Choroid plexus epithelial cell (primary cell): Measurements from ENCODE around the gene RAD51B.

Source experiments
- DNase-seq: peaks from one replicate; pipeline ENCODE4 v3.0.0-alpha.2; 2010; ENCODE audit warnings: low read depth
- H3K4me3 ChIP-seq: 2 replicates; pipeline ENCODE4 v1.5.1; 2011; ENCODE audit warnings: low read depth, mild to moderate bottlenecking, control low read depth, low read length, moderate library complexity
- TF ChIP-seq, protein P1 (sequence below): conservative IDR thresholded peaks from 2 replicates; pipeline ENCODE4 v1.5.1; 2011; ENCODE audit warnings: low read depth, mild to moderate bottlenecking, control low read depth, inconsistent platforms, low read length, moderate library complexity

The RAD51B gene

DNA sequence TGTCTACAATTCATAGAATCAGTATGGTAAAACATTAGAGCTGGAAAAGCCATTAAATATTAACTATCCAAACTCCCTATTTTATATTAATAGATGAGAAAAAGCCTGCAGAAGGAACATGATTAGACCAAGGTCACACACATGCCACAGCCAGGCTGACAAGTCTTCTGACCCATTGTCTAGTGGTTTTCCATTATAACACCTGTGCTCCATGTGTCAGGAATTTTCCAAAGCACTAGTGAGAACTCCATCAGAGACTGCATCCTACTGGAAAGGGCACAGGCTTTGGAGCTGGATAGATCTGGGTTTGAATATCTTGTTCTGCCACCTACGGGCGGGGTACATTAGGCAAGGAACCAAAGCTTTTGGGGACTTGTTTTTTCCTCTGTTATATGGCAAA, 325.5 kb downstream of the RAD51B start:
- H3K4me3 ChIP-seq: no peak overlapping the region
- TF ChIP-seq, protein P1, sequence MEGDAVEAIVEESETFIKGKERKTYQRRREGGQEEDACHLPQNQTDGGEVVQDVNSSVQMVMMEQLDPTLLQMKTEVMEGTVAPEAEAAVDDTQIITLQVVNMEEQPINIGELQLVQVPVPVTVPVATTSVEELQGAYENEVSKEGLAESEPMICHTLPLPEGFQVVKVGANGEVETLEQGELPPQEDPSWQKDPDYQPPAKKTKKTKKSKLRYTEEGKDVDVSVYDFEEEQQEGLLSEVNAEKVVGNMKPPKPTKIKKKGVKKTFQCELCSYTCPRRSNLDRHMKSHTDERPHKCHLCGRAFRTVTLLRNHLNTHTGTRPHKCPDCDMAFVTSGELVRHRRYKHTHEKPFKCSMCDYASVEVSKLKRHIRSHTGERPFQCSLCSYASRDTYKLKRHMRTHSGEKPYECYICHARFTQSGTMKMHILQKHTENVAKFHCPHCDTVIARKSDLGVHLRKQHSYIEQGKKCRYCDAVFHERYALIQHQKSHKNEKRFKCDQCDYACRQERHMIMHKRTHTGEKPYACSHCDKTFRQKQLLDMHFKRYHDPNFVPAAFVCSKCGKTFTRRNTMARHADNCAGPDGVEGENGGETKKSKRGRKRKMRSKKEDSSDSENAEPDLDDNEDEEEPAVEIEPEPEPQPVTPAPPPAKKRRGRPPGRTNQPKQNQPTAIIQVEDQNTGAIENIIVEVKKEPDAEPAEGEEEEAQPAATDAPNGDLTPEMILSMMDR: no peak
- DNase-seq: no peak

DNA sequence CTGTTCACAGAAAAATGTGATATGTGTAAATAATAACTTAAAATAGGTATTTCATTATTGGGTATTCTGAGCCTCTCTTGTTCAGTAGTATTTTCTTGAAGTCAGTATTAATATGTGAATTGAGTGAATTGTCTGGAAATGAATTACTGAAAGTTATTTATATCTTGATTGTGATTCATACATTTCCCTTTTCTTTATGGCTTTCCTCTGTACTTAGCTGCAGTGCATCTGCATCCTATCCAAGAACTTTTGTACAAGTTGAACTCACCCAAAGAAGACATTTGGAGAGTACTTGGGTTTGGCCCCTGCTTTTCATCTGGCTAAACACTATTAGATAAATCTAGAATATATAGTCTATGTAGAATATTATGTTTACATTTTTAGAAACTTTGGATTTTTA, 326.0 kb downstream of the RAD51B start:
- H3K4me3 ChIP-seq: no peak overlapping the region
- TF ChIP-seq, protein P1: no peak
- DNase-seq: no peak

DNA sequence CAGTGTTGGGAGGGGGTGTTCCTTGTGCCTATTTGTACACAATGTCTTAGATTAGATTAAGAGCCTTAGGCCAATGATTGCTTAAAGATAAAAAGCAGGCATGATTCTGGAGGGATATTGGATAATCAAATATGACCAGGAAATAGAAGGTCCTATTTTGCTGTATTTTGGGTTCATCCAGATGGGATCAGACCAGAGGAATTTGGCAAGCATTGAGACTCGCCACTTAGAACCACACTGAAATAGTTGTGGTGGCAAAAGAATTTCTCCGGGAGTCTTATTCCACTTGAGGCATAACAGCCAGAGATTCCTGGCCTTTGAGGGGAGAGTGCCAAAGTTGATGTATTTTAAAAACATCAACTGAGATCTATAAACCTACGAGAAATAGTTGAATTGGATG, 327.2 kb downstream of the RAD51B start:
- H3K4me3 ChIP-seq: no peak overlapping the region
- TF ChIP-seq, protein P1: no peak
- peak; percentile 99 for DNase-seq

DNA sequence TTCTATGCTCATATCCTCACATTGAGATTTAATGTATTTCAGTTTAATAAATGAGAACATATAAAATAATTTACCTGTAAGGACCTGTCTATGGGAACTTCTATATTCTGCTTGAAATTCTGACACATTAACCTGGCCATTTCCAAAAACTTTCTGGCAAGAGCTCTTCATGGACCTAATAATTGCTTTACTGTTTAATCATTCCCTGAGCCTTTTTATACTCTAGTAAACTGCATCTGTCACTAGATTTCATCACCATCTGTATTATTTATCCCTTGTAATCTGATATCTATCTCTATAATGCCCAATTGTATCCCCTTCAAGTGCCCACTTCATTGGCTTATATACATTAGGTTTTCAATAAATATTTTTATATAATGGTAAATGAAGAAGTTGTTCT, 327.7 kb downstream of the RAD51B start:
- H3K4me3 ChIP-seq: no peak overlapping the region
- TF ChIP-seq, protein P1: no peak
- peak; percentile 51 for DNase-seq

DNA sequence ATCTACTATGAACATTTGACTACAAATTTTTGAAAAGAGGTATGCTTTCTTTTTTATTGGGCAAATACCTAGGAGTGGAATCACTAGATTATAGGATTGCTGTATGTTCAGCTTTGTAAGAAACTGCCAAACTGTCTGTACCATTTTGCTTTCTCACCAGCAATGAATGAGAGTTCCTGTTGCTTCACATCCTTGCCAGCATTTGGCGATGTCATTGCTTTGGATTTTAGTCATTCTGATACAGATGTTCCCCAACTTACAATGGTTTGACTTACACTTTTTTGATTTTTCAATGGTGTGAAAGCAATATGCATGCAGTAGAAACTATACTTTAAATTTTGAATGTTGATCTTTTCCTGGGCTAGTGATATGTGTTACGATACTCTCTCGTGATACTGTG, 328.7 kb downstream of the RAD51B start:
- no peak overlapping the region for H3K4me3 ChIP-seq
- TF ChIP-seq, protein P1: no peak
- peak; percentile 47 for DNase-seq

DNA sequence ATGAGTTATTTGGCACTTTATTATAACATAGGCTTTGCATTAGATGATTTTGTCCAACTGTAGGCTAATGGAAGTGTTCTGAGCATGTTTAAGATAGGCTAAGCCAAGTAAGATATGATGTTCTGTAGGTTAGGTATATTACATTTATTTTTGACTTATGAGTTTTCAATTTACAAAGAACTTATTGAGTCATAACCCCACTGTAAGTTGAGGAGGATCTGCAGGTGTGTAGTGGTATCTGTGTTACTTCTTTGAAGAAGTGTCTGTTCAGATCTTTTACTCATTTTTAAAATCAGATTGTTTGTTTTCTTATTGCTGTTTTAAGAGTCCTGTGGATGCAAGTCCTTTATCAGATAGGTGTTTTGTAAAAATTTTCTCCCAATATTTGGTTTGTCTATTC, 329.2 kb downstream of the RAD51B start:
- H3K4me3 ChIP-seq: no peak overlapping the region
- TF ChIP-seq, protein P1: no peak
- no peak for DNase-seq

DNA sequence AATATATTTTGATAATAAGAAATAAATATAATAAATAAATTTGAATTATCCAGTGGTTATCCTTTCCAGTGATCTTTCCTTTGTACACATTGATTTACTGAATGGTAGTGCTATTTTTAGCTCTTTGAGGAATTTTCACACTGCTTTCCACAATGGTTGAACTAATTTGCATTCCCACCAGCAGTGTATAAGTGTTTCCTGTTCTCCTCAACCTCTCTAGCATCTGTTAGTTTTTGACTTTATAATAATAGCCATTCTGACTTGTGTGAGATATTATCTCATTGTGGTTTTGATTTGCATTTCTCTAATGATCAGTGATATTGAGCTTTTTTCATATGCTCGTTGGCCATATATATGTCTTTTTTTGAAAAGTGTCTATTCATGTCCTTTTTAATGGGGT, 333.7 kb downstream of the RAD51B start:
- H3K4me3 ChIP-seq: no peak overlapping the region
- TF ChIP-seq, protein P1: no peak

More for the DNA sequence above, 333.7 kb downstream of the RAD51B start:
- DNase-seq: no peak
